ENCODE measurements around the gene FSTL5.

The FSTL5 gene

DNA sequence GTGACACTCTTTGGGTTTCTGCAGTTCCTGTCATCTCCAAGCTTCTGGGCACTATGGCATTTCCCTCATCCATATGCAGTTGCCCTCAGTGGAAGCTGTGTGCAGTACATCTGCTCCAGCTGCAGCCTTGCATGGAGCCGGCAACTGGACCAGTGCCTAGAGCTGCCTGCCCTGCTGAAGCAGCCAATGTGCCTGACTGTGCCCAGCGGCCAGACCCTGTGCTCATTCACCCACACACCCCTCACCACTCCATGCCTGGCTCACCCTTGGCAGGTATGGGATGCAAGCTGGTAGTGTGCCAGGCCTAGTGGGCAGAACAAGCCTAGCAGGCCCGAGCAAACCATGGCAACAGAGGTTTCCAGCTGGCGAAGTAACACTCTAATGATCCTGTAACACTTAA, 370.8 kb downstream of the FSTL5 start:
- TF ChIP-seq SIN3A (IDR thresholded peaks at IDR 0.05; ENCODE audit: borderline replicate concordance, insufficient read depth, low read length), result no peak
- TF ChIP-seq FOXP2 (optimal IDR thresholded peaks at IDR 0.05; ENCODE audit: borderline replicate concordance, extremely low read depth, extremely low read length, insufficient read depth), result no peak
- no peak for TF ChIP-seq POLR2AphosphoS5 (IDR thresholded peaks at IDR 0.05; ENCODE audit: low read depth, low read length)
- TF ChIP-seq, protein P1, sequence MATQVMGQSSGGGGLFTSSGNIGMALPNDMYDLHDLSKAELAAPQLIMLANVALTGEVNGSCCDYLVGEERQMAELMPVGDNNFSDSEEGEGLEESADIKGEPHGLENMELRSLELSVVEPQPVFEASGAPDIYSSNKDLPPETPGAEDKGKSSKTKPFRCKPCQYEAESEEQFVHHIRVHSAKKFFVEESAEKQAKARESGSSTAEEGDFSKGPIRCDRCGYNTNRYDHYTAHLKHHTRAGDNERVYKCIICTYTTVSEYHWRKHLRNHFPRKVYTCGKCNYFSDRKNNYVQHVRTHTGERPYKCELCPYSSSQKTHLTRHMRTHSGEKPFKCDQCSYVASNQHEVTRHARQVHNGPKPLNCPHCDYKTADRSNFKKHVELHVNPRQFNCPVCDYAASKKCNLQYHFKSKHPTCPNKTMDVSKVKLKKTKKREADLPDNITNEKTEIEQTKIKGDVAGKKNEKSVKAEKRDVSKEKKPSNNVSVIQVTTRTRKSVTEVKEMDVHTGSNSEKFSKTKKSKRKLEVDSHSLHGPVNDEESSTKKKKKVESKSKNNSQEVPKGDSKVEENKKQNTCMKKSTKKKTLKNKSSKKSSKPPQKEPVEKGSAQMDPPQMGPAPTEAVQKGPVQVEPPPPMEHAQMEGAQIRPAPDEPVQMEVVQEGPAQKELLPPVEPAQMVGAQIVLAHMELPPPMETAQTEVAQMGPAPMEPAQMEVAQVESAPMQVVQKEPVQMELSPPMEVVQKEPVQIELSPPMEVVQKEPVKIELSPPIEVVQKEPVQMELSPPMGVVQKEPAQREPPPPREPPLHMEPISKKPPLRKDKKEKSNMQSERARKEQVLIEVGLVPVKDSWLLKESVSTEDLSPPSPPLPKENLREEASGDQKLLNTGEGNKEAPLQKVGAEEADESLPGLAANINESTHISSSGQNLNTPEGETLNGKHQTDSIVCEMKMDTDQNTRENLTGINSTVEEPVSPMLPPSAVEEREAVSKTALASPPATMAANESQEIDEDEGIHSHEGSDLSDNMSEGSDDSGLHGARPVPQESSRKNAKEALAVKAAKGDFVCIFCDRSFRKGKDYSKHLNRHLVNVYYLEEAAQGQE (IDR thresholded peaks at IDR 0.05; ENCODE audit: insufficient read depth in 1 of 2, low read depth in 2 of 2, low read length in 2 of 2), result no peak
- TF ChIP-seq TAF1 (IDR thresholded peaks at IDR 0.05; ENCODE audit: borderline replicate concordance, insufficient read depth, low read length), result no peak

GRCh38 chr4:161791796-161792556, 371.8 kb downstream of the FSTL5 start:
- no peak for TF ChIP-seq SIN3A (IDR thresholded peaks at IDR 0.05; ENCODE audit: borderline replicate concordance, insufficient read depth, low read length)
- TF ChIP-seq POLR2AphosphoS5 (IDR thresholded peaks at IDR 0.05; ENCODE audit: low read depth, low read length), result no peak
- TF ChIP-seq, protein P1 (IDR thresholded peaks at IDR 0.05; ENCODE audit: insufficient read depth in 1 of 2, low read depth in 2 of 2, low read length in 2 of 2), result no peak
- TF ChIP-seq FOXP2 (optimal IDR thresholded peaks at IDR 0.05; ENCODE audit: borderline replicate concordance, extremely low read depth, extremely low read length, insufficient read depth), result no peak
- no peak for TF ChIP-seq TAF1 (IDR thresholded peaks at IDR 0.05; ENCODE audit: borderline replicate concordance, insufficient read depth, low read length)

DNA sequence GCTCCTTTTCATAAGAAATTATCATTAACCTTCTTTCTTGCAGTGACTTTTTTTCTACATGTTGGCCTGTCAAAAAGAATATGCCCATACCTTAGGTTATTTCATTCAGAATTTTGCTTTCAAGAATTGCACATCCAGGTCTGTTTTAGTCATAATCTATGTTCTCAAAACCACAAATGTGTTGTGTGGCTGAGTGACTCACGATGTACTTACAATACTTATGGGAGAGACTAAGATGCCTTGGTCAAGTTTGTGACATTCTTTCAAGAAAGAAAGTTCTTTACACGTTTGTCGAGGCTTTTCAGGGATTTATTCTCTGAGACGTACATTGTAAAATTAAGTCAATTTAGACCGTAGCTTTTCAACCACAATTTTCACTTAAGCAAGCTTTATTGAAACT, 396.7 kb downstream of the FSTL5 start:
- TF ChIP-seq POLR2AphosphoS5 (IDR thresholded peaks at IDR 0.05; ENCODE audit: low read depth, low read length) (no peak), SIN3A (IDR thresholded peaks at IDR 0.05; ENCODE audit: borderline replicate concordance, insufficient read depth, low read length) (no peak), TAF1 (IDR thresholded peaks at IDR 0.05; ENCODE audit: borderline replicate concordance, insufficient read depth, low read length) (no peak), FOXP2 (optimal IDR thresholded peaks at IDR 0.05; ENCODE audit: borderline replicate concordance, extremely low read depth, extremely low read length, insufficient read depth) (no peak)
- TF ChIP-seq, protein P1 (IDR thresholded peaks at IDR 0.05; ENCODE audit: insufficient read depth in 1 of 2, low read depth in 2 of 2, low read length in 2 of 2), result no peak

DNA sequence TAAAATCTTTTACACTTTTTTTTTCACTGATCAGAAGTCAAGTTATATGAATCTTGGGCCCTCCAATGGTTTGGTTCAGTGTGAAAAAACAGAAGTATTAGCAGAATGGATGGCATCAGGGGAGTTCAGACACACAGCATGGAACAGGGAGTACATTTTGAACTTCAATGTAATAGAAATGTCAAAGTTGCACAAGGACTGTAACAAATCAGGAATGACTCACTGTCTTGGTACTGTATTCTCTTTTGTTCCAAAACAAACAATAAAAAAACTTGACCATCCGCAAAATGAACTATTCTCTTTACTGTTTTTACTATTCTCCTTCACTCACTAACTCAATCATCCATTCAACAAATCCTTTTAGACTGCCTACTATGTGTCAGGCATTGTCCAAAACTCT, 401.0 kb downstream of the FSTL5 start:
- TF ChIP-seq POLR2AphosphoS5 (IDR thresholded peaks at IDR 0.05; ENCODE audit: low read depth, low read length) (no peak), SIN3A (IDR thresholded peaks at IDR 0.05; ENCODE audit: borderline replicate concordance, insufficient read depth, low read length) (no peak), TAF1 (IDR thresholded peaks at IDR 0.05; ENCODE audit: borderline replicate concordance, insufficient read depth, low read length) (no peak), FOXP2 (optimal IDR thresholded peaks at IDR 0.05; ENCODE audit: borderline replicate concordance, extremely low read depth, extremely low read length, insufficient read depth) (no peak)
- TF ChIP-seq, protein P1 (IDR thresholded peaks at IDR 0.05; ENCODE audit: insufficient read depth in 1 of 2, low read depth in 2 of 2, low read length in 2 of 2), result no peak
